Activated CD8-positive, alpha-beta T cell treated with anti-CD3 and anti-CD28 coated beads, Interleukin-2, amount 10 ng/mL, durations not matched to agents 7 days and 5 days (primary cell): ENCODE measurements around the gene DHX58. TPM values are rescaled to one million over a fixed set of nuclear protein-coding genes. Genes with fewer than 3 reads are reported as not detected.

ENCODE experiments used
- ATAC-seq: fragments of 150-1000 bp; cut with Tn5 transposase; one replicate; pipeline ENCODE4 v1.10.0; 2021; ENCODE audit warnings: moderate library complexity
- CTCF ChIA-PET: fragments of 350-600 bp; sonication (Branson Sonifier 250); formaldehyde crosslinking; loops from one replicate; lab custom pipeline; 2021; ENCODE audit warnings: antibody characterized with exemption; lab: Charles Lee
- POLR2A ChIA-PET: fragments of 350-600 bp; sonication (Branson Sonifier 250); formaldehyde crosslinking; loops from one replicate; lab custom pipeline; 2021; ENCODE audit warnings: antibody characterized with exemption; lab: Charles Lee
- DNase-seq: peaks from one replicate; pipeline ENCODE4 v3.0.0-alpha.2; 2020
- H3K27ac Mint-ChIP-seq: one replicate; pipeline ENCODE4 v1.8.0; 2021; ENCODE audit warnings: mild to moderate bottlenecking, mixed read lengths
- H3K27me3 Mint-ChIP-seq: one replicate; pipeline ENCODE4 v1.8.0; 2021; ENCODE audit warnings: low read depth, mixed read lengths
- H3K36me3 Mint-ChIP-seq: one replicate; pipeline ENCODE4 v1.8.0; 2021; ENCODE audit warnings: low read depth, mixed read lengths
- H3K4me1 Mint-ChIP-seq: one replicate; pipeline ENCODE4 v1.8.0; 2021; ENCODE audit warnings: low read depth, mixed read lengths
- H3K4me3 Mint-ChIP-seq: one replicate; pipeline ENCODE4 v1.8.0; 2021; ENCODE audit warnings: mild to moderate bottlenecking, mixed read lengths
- H3K9me3 Mint-ChIP-seq: one replicate; pipeline ENCODE4 v1.8.0; 2022; ENCODE audit warnings: mixed read lengths; ENCODE audit not compliant: insufficient read depth
- total RNA-seq, 2 experiments: library from RNA; stranded (reverse); gene quantifications; one replicate each; pipeline ENCODE4 v1.2.3, GENCODE V29; 2021

Gene DHX58
- total RNA-seq, 2 experiments from 2014 or later: 71.9 to 72.9 TPM

DNA sequence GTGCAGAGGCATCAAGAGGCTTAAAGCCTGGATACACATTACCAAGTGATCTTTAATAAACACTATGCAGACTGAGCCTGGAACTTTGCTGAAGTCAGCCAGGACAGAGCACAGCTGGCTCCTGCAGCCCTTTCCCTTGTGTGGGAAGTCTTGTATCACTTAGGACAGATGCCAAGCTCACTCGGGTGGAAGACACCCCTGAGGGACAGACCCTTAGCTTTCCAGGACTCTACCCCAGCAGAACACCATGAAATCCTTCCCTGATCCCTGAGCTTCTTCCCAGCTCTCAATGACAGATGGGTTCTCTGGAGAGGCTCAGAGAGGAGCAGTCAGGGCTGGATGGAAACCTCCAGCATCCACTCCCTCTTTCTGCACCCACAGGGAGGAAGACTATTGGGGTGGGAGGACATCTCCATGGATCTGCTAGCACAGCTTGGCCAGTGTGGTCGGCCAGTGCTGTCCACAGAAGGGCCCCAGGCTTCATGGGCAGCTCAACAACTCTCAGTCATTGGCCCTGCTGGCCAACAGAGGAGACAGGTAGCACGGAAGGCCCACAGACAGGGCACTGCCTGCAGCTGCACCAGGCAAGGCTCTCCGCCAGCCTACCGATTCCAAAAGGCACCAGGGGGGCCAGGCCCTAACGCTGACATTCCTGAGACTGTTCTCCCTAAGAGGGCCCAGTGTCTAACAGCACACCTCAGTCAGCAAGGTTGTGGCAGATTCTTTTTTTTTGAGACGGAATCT lies 26.4 kb upstream of the DHX58 start:
- ChIA-PET POLR2A (interaction anchor here (2.2 kb wide), 1 partner anchor 16 kb away, joined by 8 read pairs; the partner anchor contains the start of gene RAB5C), CTCF (interaction anchor here (0.6 to 1.1 kb wide), 2 partner anchors 42 to 107 kb away, joined by 3 to 5 read pairs; partner anchors contain the start of gene KCNH4)
- Mint-ChIP-seq H3K9me3 (no peaks in the 10 kb centered on the region), H3K27ac (no peak overlapping the region), H3K4me1 (peaks cover 29% of the 10 kb centered on the region), H3K4me3 (no peak overlapping the region), H3K27me3 (no peaks in the 10 kb centered on the region), H3K36me3 (peaks cover 33% of the 10 kb centered on the region)
- no peak for DNase-seq
- no peak for ATAC-seq

DNA sequence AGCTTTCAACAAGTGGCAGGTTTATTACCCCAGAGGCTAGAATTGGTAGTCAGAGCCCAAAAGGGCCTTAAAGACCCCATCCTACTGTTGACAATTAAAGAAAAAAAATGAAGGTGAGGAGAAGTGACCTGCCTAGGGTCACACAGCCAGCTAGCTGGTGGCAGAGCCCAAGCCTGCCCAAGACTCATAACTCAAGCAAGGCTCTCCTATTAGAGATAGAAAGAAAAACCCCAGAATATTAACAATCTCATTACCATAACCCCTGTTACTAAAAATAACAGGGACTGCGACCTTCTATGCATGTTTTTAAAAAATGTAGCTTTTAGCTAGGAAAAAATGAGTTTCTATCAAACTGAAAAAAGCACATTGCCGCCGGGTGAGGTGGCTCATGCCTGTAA lies 24.1 kb upstream of the DHX58 start:
- ChIA-PET POLR2A (interaction anchor here (1.4 to 1.6 kb wide), 2 partner anchors 16 to 23 kb away, joined by 3 to 8 read pairs; partner anchors contain the start of gene DHX58), CTCF (interaction anchor here (1.2 to 3.9 kb wide), 3 partner anchors 18 to 47 kb away, joined by 3 to 14 read pairs (median 7); partner anchors contain the start of gene KCNH4)
- H3K36me3 Mint-ChIP-seq: peaks cover 27% of the 10 kb centered on the region
- DNase-seq (no peak), ATAC-seq (no peak)
- no peak overlapping the region for H3K4me3 Mint-ChIP-seq
- peaks cover 47% of the 10 kb centered on the region for H3K4me1 Mint-ChIP-seq
- no peaks in the 10 kb centered on the region for H3K27me3 Mint-ChIP-seq
- H3K27ac Mint-ChIP-seq: peak overlapping the region; percentile 56
- H3K9me3 Mint-ChIP-seq: no peaks in the 10 kb centered on the region

DNA sequence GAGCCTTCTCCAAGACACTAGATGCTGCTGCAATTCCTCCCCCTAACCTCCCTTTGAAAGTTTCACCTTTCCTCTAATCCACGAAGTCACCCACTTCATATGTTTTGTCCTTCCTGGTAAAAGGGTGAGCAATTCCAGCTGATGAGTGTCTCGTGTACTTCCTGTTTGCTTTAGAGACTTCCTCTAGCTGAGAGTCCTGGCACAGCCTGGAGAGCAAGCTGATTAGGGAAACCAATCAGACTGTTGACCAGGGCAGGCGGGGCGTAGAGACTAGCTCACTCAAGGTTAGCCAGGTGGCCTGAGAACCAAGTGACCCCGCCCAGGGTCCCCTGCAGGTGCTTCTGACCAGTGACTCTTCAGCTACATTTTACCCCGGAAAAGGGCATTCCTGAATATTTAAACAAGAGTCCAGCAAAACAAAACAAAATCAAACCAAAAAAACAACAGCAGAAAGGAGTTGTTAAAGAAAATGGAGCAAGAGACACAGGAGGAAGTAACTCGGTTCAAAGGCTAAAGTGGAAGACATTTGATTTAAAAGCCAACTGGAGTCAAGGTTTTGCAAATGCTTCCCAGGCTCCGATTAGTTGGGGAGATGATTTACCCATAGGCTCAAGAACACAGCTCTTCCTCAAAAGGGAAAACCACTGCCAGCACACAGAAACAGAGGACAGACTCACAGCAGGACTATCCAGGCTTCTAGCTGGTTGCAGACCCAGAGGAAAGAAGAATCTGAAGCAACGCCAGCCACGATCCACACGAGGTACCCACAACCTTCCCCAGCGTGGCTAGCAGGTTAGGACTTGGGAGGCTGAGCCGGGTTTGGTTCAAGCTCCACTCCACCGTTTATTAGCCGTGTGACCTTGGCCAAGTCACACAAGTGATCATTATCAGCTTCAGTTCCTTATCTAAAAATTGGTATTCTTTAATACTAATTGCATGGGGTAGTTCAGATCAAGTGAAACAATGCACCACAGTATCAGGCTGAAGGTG lies 23.4 kb upstream of the DHX58 start:
- Mint-ChIP-seq H3K4me3 (no peak overlapping the region), H3K27me3 (no peaks in the 10 kb centered on the region)
- POLR2A ChIA-PET: interaction anchor here (1.4 to 1.6 kb wide), 2 partner anchors 16 to 23 kb away, joined by 3 to 8 read pairs; partner anchors contain the start of gene DHX58

DNA sequence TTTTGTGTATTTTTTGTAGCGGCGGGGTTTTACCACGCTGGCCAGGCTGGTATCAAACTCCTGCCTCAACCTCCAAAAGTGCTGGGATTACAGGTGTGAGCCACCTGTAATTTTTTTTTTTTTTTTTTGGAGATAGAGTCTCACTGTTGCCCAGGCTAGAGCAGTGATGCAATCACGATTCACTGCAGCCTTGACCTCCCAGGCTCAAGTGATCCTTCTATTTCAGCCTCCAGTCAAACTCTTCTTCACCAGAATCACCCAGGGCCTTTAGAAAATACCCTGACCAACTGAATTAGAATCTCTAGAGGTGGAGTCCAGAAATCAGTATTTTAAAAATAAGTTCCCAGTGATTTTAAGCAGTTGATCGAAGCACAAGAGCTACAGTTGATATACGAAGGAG lies 22.6 kb upstream of the DHX58 start:
- POLR2A ChIA-PET: interaction anchor here (0.6 to 1.6 kb wide), 3 partner anchors 15 to 143 kb away, joined by 3 to 8 read pairs (median 4); partner anchors contain the start of gene DHX58
- H3K4me1 Mint-ChIP-seq: peaks cover 50% of the 10 kb centered on the region
- peak overlapping the region; percentile 20 for H3K27ac Mint-ChIP-seq
- DNase-seq (no peak), ATAC-seq (no peak)
- no peaks in the 10 kb centered on the region for H3K9me3 Mint-ChIP-seq
- CTCF ChIA-PET: interaction anchor here (3.9 kb wide), 1 partner anchor 46 kb away, joined by 14 read pairs; the partner anchor contains the start of gene KCNH4
- H3K36me3 Mint-ChIP-seq: peaks cover 31% of the 10 kb centered on the region
- no peak overlapping the region for H3K4me3 Mint-ChIP-seq
- no peaks in the 10 kb centered on the region for H3K27me3 Mint-ChIP-seq

More for the DNA sequence above, 23.4 kb upstream of the DHX58 start:
- H3K36me3 Mint-ChIP-seq: peaks cover 27% of the 10 kb centered on the region
- ATAC-seq (no peak), DNase-seq (no peak)
- peaks cover 50% of the 10 kb centered on the region for H3K4me1 Mint-ChIP-seq
- H3K27ac Mint-ChIP-seq: peak overlapping the region; percentile 56
- CTCF ChIA-PET: interaction anchor here (1.2 to 3.9 kb wide), 3 partner anchors 17 to 48 kb away, joined by 3 to 14 read pairs (median 7); partner anchors contain the start of gene KCNH4
- H3K9me3 Mint-ChIP-seq: no peaks in the 10 kb centered on the region

DNA sequence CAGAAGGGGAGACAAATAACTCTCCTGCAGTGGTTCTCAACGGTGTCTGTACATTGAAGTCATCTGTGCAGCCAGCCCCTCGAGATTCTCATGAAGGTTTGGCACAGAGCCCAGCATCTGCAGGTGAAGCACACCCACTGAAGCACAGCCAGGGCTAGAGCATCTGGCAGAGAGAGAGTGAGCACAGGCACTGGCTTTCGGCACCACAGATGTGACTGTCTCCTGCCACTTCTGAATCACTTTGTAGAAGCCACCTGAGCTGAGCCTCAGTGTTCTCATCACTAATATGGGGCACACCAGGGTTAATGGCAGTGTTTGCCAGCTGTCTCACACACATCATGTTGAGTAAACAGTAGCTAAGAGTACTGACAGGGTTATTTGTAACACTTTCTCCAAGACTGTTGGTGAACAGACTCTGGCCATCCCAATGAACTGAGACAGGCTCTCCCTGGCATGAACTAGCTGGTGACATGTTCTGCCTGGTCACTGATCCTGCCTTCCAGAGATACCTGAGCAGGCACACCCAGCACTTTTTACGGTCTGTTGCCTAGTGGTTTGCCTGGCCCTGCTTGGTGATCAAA lies 21.0 kb upstream of the DHX58 start:
- peaks cover 42% of the 10 kb centered on the region for H3K36me3 Mint-ChIP-seq
- POLR2A ChIA-PET: interaction anchor here (0.8 to 2.1 kb wide), 3 partner anchors 17 to 21 kb away, joined by 3 to 6 read pairs (median 3); no protein-coding TSS in a partner anchor

DNA sequence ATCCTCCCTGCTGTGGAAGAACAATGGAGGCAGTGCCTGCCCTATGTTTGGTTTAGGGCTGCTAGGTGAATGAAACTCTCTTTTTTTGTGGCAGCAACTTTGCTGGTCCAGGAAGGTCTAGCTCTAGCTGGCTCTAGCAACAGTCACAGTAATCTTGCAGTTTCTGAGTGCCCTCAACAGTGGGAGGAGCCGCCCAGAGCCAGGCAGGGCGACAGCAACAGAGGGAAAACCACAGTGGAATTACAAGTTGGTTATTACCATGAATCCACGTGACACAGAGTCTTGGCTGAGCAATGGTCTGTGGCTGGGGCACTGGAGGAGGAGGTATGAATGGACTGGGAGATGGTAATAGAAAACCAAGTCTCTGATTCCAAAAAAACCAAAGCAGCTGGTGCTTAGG lies 20.4 kb upstream of the DHX58 start:
- POLR2A ChIA-PET: interaction anchor here (0.9 to 2.1 kb wide), 3 partner anchors 12 to 21 kb away, joined by 3 to 6 read pairs (median 6); partner anchors contain the start of gene KAT2A
- Mint-ChIP-seq H3K27me3 (no peaks in the 10 kb centered on the region), H3K27ac (peak overlapping the region; percentile 60), H3K36me3 (peaks cover 48% of the 10 kb centered on the region), H3K4me3 (no peak overlapping the region), H3K4me1 (peaks cover 54% of the 10 kb centered on the region), H3K9me3 (no peaks in the 10 kb centered on the region)
- no peak for DNase-seq
- CTCF ChIA-PET: interaction anchor here (1.1 to 3.9 kb wide), 6 partner anchors 9 to 115 kb away, joined by 3 to 14 read pairs (median 3); partner anchors contain the start of genes DHX58 and KCNH4
- ATAC-seq: peak; percentile 57

More for the DNA sequence above, 21.0 kb upstream of the DHX58 start:
- CTCF ChIA-PET: interaction anchor here (0.9 to 3.9 kb wide), 6 partner anchors 9 to 394 kb away, joined by 3 to 14 read pairs (median 3); partner anchors contain the start of gene KCNH4
- ATAC-seq (peak; percentile 40), DNase-seq (no peak)
- no peaks in the 10 kb centered on the region for H3K27me3 Mint-ChIP-seq
- peak overlapping the region; percentile 60 for H3K27ac Mint-ChIP-seq
- no peaks in the 10 kb centered on the region for H3K9me3 Mint-ChIP-seq
- H3K4me3 Mint-ChIP-seq: no peak overlapping the region
- H3K4me1 Mint-ChIP-seq: peaks cover 51% of the 10 kb centered on the region

DNA sequence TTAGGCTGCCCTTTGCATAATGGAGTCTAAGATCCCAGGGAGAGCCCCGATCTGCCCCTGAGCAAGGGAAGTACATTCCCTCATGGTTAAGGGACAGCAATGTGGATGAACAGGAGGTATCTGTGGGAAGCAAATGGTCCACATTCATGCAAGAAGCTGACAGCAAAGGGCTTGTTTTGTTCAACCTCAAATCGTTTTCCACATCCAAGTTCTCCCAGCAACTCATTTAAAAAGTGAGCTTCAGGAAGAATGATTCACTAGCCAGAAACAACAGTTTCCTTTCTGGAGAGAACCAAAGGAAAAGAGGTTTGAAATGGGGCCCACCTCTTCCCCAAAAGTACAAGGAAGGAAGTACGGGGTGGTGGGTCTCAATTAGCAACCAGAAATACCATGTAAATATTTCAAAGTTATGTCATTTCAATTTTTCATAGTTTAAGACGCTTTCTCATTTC lies 19.5 kb upstream of the DHX58 start:
- Mint-ChIP-seq H3K27me3 (no peaks in the 10 kb centered on the region), H3K4me1 (peaks cover 54% of the 10 kb centered on the region), H3K9me3 (no peaks in the 10 kb centered on the region), H3K4me3 (no peak overlapping the region), H3K27ac (peak overlapping the region; percentile 59), H3K36me3 (peaks cover 54% of the 10 kb centered on the region)
- DNase-seq: no peak
- ATAC-seq: no peak
- ChIA-PET CTCF (interaction anchor here (0.6 to 1.4 kb wide), 6 partner anchors 13 to 174 kb away, joined by 3 to 4 read pairs (median 3); partner anchors contain the start of gene DHX58), POLR2A (interaction anchor here (1.3 to 2.1 kb wide), 2 partner anchors 11 to 22 kb away, joined by 6 read pairs; partner anchors contain the start of gene KAT2A)

DNA sequence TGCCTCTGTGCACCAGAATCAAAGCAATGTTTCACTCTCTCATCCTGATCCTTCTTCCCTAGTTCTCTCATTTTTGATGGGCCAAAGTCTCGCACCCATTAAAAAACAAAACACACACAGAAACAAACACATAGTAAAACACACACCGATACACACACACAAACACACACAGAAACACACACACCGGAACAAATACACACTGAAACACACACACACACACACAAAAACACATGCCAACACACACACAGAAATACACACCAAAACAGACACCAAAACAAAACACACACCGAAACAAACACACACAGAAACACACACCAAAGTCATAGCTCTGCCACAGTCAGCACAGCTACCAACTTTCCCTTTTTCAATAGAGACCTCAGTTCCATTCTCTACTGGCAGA lies 18.7 kb upstream of the DHX58 start:
- Mint-ChIP-seq H3K4me3 (no peak overlapping the region), H3K4me1 (peaks cover 47% of the 10 kb centered on the region), H3K27me3 (no peaks in the 10 kb centered on the region), H3K27ac (no peak overlapping the region), H3K9me3 (no peaks in the 10 kb centered on the region), H3K36me3 (peaks cover 54% of the 10 kb centered on the region)
- no peak for DNase-seq
- no peak for ATAC-seq
- ChIA-PET POLR2A (interaction anchor here (0.6 to 1.4 kb wide), 2 partner anchors 10 to 297 kb away, joined by 3 to 7 read pairs; partner anchors contain the start of gene KAT2A), CTCF (interaction anchor here (0.6 to 1.3 kb wide), 5 partner anchors 10 to 113 kb away, joined by 3 to 5 read pairs (median 4); partner anchors contain the start of gene KAT2A)

DNA sequence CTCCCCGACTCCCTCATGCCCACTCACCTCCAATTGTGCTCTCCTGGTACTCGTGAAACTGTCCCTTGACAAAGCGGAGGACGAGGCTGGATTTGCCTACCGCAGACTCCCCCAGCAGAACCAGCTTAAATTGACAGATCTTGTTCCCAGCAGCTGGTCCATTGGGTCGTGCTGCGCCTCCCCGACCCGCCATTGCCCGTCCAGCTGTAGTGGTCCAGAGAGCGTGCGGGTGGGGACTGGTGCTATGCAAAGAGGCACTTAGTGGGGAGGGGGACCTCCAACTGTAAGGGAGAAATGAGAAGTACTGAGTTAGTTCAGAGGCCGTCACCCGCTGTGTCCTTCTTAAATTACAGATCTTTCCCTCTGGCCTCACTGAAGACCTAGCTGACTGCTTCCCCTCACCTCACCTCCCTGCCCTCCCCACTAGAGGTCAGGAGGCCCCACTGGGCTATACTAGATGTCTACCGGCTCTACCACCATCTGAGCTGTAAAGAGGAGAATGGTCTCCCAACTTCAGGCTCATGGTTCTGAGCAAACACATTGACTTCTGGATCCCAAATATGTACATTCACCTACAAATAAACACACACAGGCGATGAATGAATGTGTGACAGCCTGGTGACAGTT lies 17.9 kb upstream of the DHX58 start:
- Mint-ChIP-seq H3K4me3 (no peak overlapping the region), H3K27ac (peak overlapping the region; percentile 32), H3K4me1 (peaks cover 39% of the 10 kb centered on the region), H3K9me3 (no peaks in the 10 kb centered on the region), H3K27me3 (no peaks in the 10 kb centered on the region), H3K36me3 (peaks cover 56% of the 10 kb centered on the region)
- ATAC-seq (no peak), DNase-seq (no peak)
- CTCF ChIA-PET: interaction anchor here (0.5 to 1.5 kb wide), 6 partner anchors 10 to 273 kb away, joined by 3 to 5 read pairs (median 4); partner anchors contain the start of gene KAT2A
- POLR2A ChIA-PET: interaction anchor here (1.0 to 1.4 kb wide), 2 partner anchors 9 to 22 kb away, joined by 3 to 7 read pairs; partner anchors contain the start of gene KAT2A
